OCI-LY1 (cell line): ENCODE measurements around the gene CCDC127.

Experiments
- EZH2 ChIP-seq: fragments of 200-600 bp; sonication (generic), shearing (Covaris generic); IDR thresholded peaks from 2 replicates; pipeline ENCODE4 v1.8.0; 2017; ENCODE audit warnings: borderline replicate concordance, mixed run types, mild to moderate bottlenecking, antibody characterized with exemption, low read length, moderate library complexity, mixed read lengths
- TF ChIP-seq, protein P1 (sequence below): fragments of 200-600 bp; sonication (generic), shearing (Covaris generic); IDR thresholded peaks from 2 replicates; pipeline ENCODE4 v1.5.1; 2017; ENCODE audit warnings: mild to moderate bottlenecking, antibody characterized with exemption, low read length, moderate library complexity, mixed read lengths

DNA sequence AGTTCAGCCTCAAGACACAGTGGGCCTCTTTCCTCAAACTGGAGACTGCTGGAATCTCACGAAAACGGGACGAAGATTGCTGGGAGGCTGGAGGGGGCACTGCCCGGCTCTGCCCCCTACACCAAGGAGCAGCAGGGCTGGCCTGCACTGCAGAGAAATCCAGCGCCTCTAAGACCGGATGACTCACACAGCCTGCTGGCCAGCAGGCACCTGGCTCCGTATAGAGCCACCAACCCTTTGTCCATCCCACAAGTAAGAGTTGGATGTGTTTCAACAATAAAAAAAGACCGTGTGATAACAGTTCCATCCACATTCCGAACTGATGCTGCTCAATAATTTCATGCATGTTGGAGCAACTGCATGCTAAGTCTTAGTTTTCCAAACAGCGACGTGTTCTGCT, 11.5 kb downstream of the CCDC127 start:
- TF ChIP-seq, protein P1, sequence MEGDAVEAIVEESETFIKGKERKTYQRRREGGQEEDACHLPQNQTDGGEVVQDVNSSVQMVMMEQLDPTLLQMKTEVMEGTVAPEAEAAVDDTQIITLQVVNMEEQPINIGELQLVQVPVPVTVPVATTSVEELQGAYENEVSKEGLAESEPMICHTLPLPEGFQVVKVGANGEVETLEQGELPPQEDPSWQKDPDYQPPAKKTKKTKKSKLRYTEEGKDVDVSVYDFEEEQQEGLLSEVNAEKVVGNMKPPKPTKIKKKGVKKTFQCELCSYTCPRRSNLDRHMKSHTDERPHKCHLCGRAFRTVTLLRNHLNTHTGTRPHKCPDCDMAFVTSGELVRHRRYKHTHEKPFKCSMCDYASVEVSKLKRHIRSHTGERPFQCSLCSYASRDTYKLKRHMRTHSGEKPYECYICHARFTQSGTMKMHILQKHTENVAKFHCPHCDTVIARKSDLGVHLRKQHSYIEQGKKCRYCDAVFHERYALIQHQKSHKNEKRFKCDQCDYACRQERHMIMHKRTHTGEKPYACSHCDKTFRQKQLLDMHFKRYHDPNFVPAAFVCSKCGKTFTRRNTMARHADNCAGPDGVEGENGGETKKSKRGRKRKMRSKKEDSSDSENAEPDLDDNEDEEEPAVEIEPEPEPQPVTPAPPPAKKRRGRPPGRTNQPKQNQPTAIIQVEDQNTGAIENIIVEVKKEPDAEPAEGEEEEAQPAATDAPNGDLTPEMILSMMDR: no peak
- TF ChIP-seq EZH2: no peak
